ENCODE measurements around the gene PLCH2. TPM values are rescaled to one million over a fixed set of nuclear protein-coding genes. Genes with fewer than 3 reads are reported as not detected.

The PLCH2 gene
- total and polyA plus RNA-seq, 10 of the 15 experiments (the other 5 are each of a cell fraction or from before 2014, with no cell fraction given): 0.03 to 0.73 (median 0.24) TPM; not detected in 3

- TF ChIP-seq LARP7 (IDR thresholded peaks at IDR 0.05): peak; percentile 29; the same call in 1 of the 2 replicates
- no peak for TF ChIP-seq RAD21 (IDR thresholded peaks at IDR 0.05; ENCODE audit: insufficient read depth, low read depth, low read length)
- TF ChIP-seq DPF2 (IDR thresholded peaks at IDR 0.05): peak; percentile 49; the same call in 1 of the 2 replicates
- no peak for TF ChIP-seq NKRF (conservative IDR thresholded peaks at IDR 0.05)
- TF ChIP-seq CTCF (IDR thresholded peaks at IDR 0.05 in 2 of 3, conservative IDR thresholded peaks at IDR 0.05 in 1 of 3; ENCODE audit: control insufficient read depth in 2 of 3, extremely low read depth in 1 of 3, insufficient read depth in 1 of 3, low read depth in 3 of 3, low read length in 3 of 3): no peak
- no peak for TF ChIP-seq MTA2 (IDR thresholded peaks at IDR 0.05; ENCODE audit: low read depth)
- no peak for TF ChIP-seq SMAD5 (IDR thresholded peaks at IDR 0.05; ENCODE audit: low read depth)
- TF ChIP-seq E4F1 (IDR thresholded peaks at IDR 0.05; ENCODE audit: borderline replicate concordance, partially characterized antibody): no peak
- TF ChIP-seq ZSCAN29 (IDR thresholded peaks at IDR 0.05): no peak
- no peak for TF ChIP-seq RFX5 (IDR thresholded peaks at IDR 0.05; ENCODE audit: low read depth, low read length)
- peak; percentile 43 for TF ChIP-seq USF2 (IDR thresholded peaks at IDR 0.05; ENCODE audit: borderline replicate concordance, low read depth, low read length)
- TF ChIP-seq TARDBP (IDR thresholded peaks at IDR 0.05; ENCODE audit: borderline replicate concordance): no peak
- no peak for TF ChIP-seq ELK1 (IDR thresholded peaks at IDR 0.05; ENCODE audit: low read depth, low read length)
- no peak for TF ChIP-seq RBBP5 (conservative IDR thresholded peaks at IDR 0.05)
- TF ChIP-seq MEF2B (IDR thresholded peaks at IDR 0.05; ENCODE audit: partially characterized antibody, poor library complexity, severe bottlenecking): peak; percentile 50
- no peak for TF ChIP-seq ATF3 (IDR thresholded peaks at IDR 0.05; ENCODE audit: borderline replicate concordance, extremely low read depth, low read depth, low read length)
- peak; percentile 74 for TF ChIP-seq USF1 (IDR thresholded peaks at IDR 0.05; ENCODE audit: borderline replicate concordance, extremely low read length, insufficient read depth, low read depth, low read length)
- no peak for TF ChIP-seq SIX5 (IDR thresholded peaks at IDR 0.05; ENCODE audit: low read depth, low read length, severe bottlenecking)
- no peak for TF ChIP-seq NFIC (IDR thresholded peaks at IDR 0.05; ENCODE audit: low read depth, low read length)
Observed at GRCh38 chr1:2526824-2527555, 50.9 kb downstream of the PLCH2 start (continued).

Data from GM12878 (cell line).